Trophoblast cell (in vitro differentiated cells and primary cell): ENCODE data around the gene ZMYND15.

Source experiments
- DNase-seq, 2 donors: peaks; one replicate each; pipeline ENCODE4 v3.0.0-alpha.2; 2016
- H2AFZ ChIP-seq: 2 replicates; pipeline ENCODE4 v1.6.1; 2013; ENCODE audit warnings: low read length, moderate library complexity, mild to moderate bottlenecking; ENCODE audit not compliant: insufficient read depth, poor library complexity
- H2AK5ac ChIP-seq: 2 replicates; pipeline ENCODE4 v1.6.1; 2013; ENCODE audit warnings: mild to moderate bottlenecking, low read length
- H2BK120ac ChIP-seq: 2 replicates; pipeline ENCODE4 v1.6.1; 2013; ENCODE audit warnings: low read length, mild to moderate bottlenecking, moderate library complexity; ENCODE audit not compliant: insufficient read depth, poor library complexity
- H2BK12ac ChIP-seq: 2 replicates; pipeline ENCODE4 v1.6.1; 2013; ENCODE audit warnings: mild to moderate bottlenecking, low read length, moderate library complexity
- H2BK5ac ChIP-seq: 2 replicates; pipeline ENCODE4 v1.6.1; 2013; ENCODE audit warnings: low read length, low read depth, moderate library complexity, mild to moderate bottlenecking; ENCODE audit not compliant: poor library complexity
- H3K14ac ChIP-seq: 2 replicates; pipeline ENCODE4 v1.6.1; 2013; ENCODE audit warnings: mild to moderate bottlenecking, low read length
- H3K18ac ChIP-seq: 2 replicates; pipeline ENCODE4 v1.6.1; 2013; ENCODE audit warnings: mild to moderate bottlenecking, low read length
- H3K23ac ChIP-seq: 2 replicates; pipeline ENCODE4 v1.6.1; 2013; ENCODE audit warnings: low read length
- H3K27ac ChIP-seq: 2 replicates; pipeline ENCODE4 v1.5.1; 2013; ENCODE audit warnings: low read depth, mild to moderate bottlenecking, inconsistent platforms, low read length, moderate library complexity
- H3K27me3 ChIP-seq: 2 replicates; pipeline ENCODE4 v1.6.1; 2013; ENCODE audit warnings: inconsistent platforms, mild to moderate bottlenecking, low read length, moderate library complexity; ENCODE audit not compliant: insufficient read depth
- H3K36me3 ChIP-seq, 2 experiments: 1 replicate in 1 of 2; 2 replicates in 1 of 2; pipeline ENCODE4 v1.6.1; 2013; ENCODE audit warnings: low read length in 2 of 2, mild to moderate bottlenecking in 2 of 2, moderate library complexity in 1 of 2; ENCODE audit not compliant: insufficient read depth in 2 of 2, control insufficient read depth in 1 of 2
- H3K4ac ChIP-seq: 2 replicates; pipeline ENCODE4 v1.6.1; 2013; ENCODE audit warnings: low read depth, mild to moderate bottlenecking, low read length, moderate library complexity
- H3K4me1 ChIP-seq, 2 experiments: 1 replicate in 1 of 2; 2 replicates in 1 of 2; pipeline ENCODE4 v1.6.1; 2013; ENCODE audit warnings: low read length in 2 of 2, mild to moderate bottlenecking in 2 of 2, moderate library complexity in 1 of 2; ENCODE audit not compliant: insufficient read depth in 2 of 2, control insufficient read depth in 1 of 2
- H3K4me2 ChIP-seq: 2 replicates; pipeline ENCODE4 v1.6.1; 2013; ENCODE audit warnings: inconsistent platforms, mild to moderate bottlenecking, low read length, moderate library complexity
- H3K4me3 ChIP-seq: 2 replicates; pipeline ENCODE4 v1.5.1; 2013; ENCODE audit warnings: mild to moderate bottlenecking, low read depth, low read length, inconsistent platforms
- H3K79me1 ChIP-seq: one replicate; pipeline ENCODE4 v1.6.1; 2013; ENCODE audit warnings: low read length
- H3K79me2 ChIP-seq: 2 replicates; pipeline ENCODE4 v1.6.1; 2013; ENCODE audit warnings: low read length, mild to moderate bottlenecking; ENCODE audit not compliant: control insufficient read depth, insufficient read depth, poor library complexity
- H3K9ac ChIP-seq: 2 replicates; pipeline ENCODE4 v1.6.1; 2013; ENCODE audit warnings: mild to moderate bottlenecking, low read length
- H3K9me3 ChIP-seq: 2 replicates; pipeline ENCODE4 v1.6.1; 2013; ENCODE audit warnings: low read depth, mild to moderate bottlenecking, control low read depth, inconsistent platforms, low read length; ENCODE audit not compliant: insufficient read depth
- H4K12ac ChIP-seq: 2 replicates; pipeline ENCODE4 v1.6.1; 2013; ENCODE audit warnings: low read depth, mild to moderate bottlenecking, low read length, moderate library complexity
- H4K8ac ChIP-seq: 2 replicates; pipeline ENCODE4 v1.6.1; 2013; ENCODE audit warnings: low read depth, mild to moderate bottlenecking, low read length, moderate library complexity
- H4K91ac ChIP-seq: one replicate; pipeline ENCODE4 v1.6.1; 2013; ENCODE audit warnings: low read depth, mild to moderate bottlenecking, low read length, moderate library complexity
- WGBS: extraction: QIAGEN DNeasy Blood & Tissue Kit; methylation state at CpG from one replicate; pipeline ENCODE4 v1.1.7; 2013; ENCODE audit warnings: missing lambda C conversion rate; ENCODE audit not compliant: insufficient read length, insufficient coverage; ENCODE audit errors: extremely low coverage; 5-methylcytosine and 5-hydroxymethylcytosine counted together

Gene ZMYND15

DNA sequence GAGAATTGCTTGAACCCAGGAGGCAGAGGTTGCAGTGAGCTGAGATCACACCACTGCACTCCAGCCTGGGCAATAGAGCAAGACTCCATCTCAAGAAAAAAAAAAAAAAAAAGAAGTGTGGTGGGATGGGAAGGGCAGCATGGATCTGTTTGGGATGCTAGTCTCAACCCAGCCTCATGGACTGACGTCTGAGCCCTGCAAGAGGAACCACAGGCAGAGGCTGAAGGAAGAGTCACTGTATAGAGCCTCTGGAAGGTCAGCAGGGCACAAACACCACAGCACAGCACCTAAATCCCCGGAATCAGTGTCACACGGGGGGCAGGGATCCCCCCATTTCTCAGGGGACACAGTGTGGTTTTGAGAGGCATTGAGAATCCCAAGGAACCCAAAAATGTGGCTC is 11.0 kb downstream of the ZMYND15 start:
- Histone ChIP-seq H3K79me1 (no peaks in the 10 kb centered on the region), H3K4me1 (no peaks in the 10 kb centered on the region), H2BK120ac (no peak overlapping the region), H3K4ac (no peak overlapping the region), H4K91ac (no peak overlapping the region), H3K4me3 (no peak overlapping the region), H3K79me2 (no peaks in the 10 kb centered on the region), H3K27ac (no peak overlapping the region), H2BK12ac (no peak overlapping the region), H3K4me2 (no peak overlapping the region), H2AK5ac (no peak overlapping the region), H2BK5ac (no peak overlapping the region), H3K9ac (no peak overlapping the region), H3K27me3 (no peaks in the 10 kb centered on the region), H2AFZ (no peak overlapping the region), H3K36me3 (no peaks in the 10 kb centered on the region), H3K9me3 (peaks cover 3% of the 10 kb centered on the region), H3K23ac (no peak overlapping the region), H4K8ac (no peak overlapping the region), H3K14ac (no peak overlapping the region), H3K18ac (no peak overlapping the region), H4K12ac (no peak overlapping the region)
- DNase-seq, result no peak
- no CpG with 5 or more reads among the region's 3 CpGs for WGBS

DNA sequence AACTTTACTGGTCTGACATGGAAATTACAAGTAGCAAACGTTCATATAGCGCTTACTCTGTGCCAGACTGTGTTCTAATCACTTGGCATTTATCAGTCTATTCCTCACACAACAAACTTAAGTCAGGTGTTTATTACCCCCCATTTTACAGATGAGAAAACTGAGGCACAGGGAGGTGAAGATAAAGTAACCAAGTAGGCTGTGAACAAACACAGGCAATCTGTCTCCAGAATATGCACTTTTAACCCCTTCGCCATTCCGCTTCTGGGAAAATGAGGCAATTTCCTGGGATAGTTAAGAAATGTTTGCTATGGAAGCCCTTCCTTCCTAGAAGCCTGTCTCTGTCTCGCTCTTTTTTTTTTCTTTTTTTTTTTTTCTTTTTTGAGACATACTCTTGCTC is 12.3 kb downstream of the ZMYND15 start:
- no peak overlapping the region for H3K4me2 ChIP-seq
- no peak overlapping the region for H4K91ac ChIP-seq
- DNase-seq, result no peak
- no peak overlapping the region for H2BK12ac ChIP-seq
- no peak overlapping the region for H4K12ac ChIP-seq
- no peak overlapping the region for H2BK5ac ChIP-seq
- no peak overlapping the region for H2AK5ac ChIP-seq
- no peaks in the 10 kb centered on the region for H3K27me3 ChIP-seq
- H3K9ac ChIP-seq, result no peak overlapping the region
- no peak overlapping the region for H2AFZ ChIP-seq
- no peak overlapping the region for H4K8ac ChIP-seq
- no peaks in the 10 kb centered on the region for H3K9me3 ChIP-seq
- no peaks in the 10 kb centered on the region for H3K36me3 ChIP-seq
- H2BK120ac ChIP-seq, result no peak overlapping the region
- H3K4ac ChIP-seq, result no peak overlapping the region
- no peaks in the 10 kb centered on the region for H3K79me1 ChIP-seq
- no peaks in the 10 kb centered on the region for H3K4me1 ChIP-seq
- H3K4me3 ChIP-seq, result no peak overlapping the region
- no peaks in the 10 kb centered on the region for H3K79me2 ChIP-seq
- H3K18ac ChIP-seq, result no peak overlapping the region
- WGBS, result no CpG with 5 or more reads among the region's 5 CpGs
- no peak overlapping the region for H3K27ac ChIP-seq
- H3K14ac ChIP-seq, result no peak overlapping the region
- H3K23ac ChIP-seq, result no peak overlapping the region

DNA sequence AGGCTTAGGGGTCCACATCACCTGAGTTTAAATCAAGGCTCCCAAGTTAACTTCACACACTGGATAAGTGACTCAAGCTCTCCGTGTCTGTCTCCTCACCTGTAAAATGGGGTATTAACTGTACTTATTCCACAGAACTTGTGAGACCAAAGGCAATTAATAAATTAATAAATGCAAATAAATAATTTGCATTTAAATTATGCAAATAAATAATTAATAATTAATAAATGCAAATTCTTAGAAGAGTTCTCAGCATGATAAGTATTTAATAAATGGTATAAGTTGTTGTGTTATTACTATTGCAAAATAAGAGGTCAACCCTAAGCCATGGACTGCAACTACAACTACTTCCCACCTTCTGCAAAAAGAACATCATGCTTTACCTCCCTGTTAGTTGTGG is 13.8 kb downstream of the ZMYND15 start:
- Histone ChIP-seq H4K91ac (no peak overlapping the region), H2BK12ac (no peak overlapping the region), H3K79me1 (no peaks in the 10 kb centered on the region), H3K9me3 (no peaks in the 10 kb centered on the region), H2BK120ac (no peak overlapping the region), H3K23ac (peak overlapping the region; percentile 94), H3K4me1 (no peaks in the 10 kb centered on the region), H3K4me2 (no peak overlapping the region), H3K4ac (no peak overlapping the region), H3K27me3 (no peaks in the 10 kb centered on the region), H3K36me3 (no peaks in the 10 kb centered on the region), H3K79me2 (no peaks in the 10 kb centered on the region), H4K8ac (no peak overlapping the region), H3K27ac (no peak overlapping the region), H4K12ac (no peak overlapping the region), H3K4me3 (no peak overlapping the region), H3K14ac (no peak overlapping the region), H3K9ac (no peak overlapping the region), H2AFZ (no peak overlapping the region), H2BK5ac (no peak overlapping the region), H2AK5ac (no peak overlapping the region), H3K18ac (no peak overlapping the region)
- no CpG with 5 or more reads among the region's 1 CpG for WGBS
- DNase-seq, result no peak

DNA sequence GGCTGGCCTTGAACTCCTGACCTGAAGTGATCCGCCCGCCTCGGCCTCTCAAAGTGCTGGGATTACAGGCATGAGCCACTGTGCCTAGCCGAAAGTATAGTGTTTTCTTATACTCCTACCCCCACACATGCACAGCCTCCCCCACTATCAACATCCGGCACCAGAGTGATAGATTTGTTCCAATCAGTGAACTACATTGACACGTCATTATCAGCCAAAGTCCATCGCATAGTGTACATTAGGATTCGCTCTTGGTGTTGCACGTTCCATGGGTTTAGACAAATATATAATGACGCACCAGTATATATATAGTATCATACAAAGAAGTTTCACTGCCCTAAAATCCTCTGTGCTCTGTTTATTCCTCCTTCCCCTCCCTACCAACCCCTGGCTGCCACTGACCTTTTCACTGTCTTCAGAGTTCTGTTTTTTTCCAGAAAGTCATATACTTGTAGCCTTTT is 20.2 kb downstream of the ZMYND15 start:
- H3K4me1 ChIP-seq, result no peaks in the 10 kb centered on the region
- WGBS, result no CpG with 5 or more reads among the region's 10 CpGs
- H3K79me1 ChIP-seq, result no peaks in the 10 kb centered on the region
- no peak overlapping the region for H3K4me2 ChIP-seq
- no peak overlapping the region for H4K91ac ChIP-seq
- H3K27ac ChIP-seq, result no peak overlapping the region
- H2AFZ ChIP-seq, result no peak overlapping the region
- no peak overlapping the region for H3K4me3 ChIP-seq
- H2BK5ac ChIP-seq, result no peak overlapping the region
- H2AK5ac ChIP-seq, result no peak overlapping the region
- DNase-seq, result no peak
- no peaks in the 10 kb centered on the region for H3K79me2 ChIP-seq
- no peak overlapping the region for H2BK120ac ChIP-seq
- no peak overlapping the region for H2BK12ac ChIP-seq
- no peak overlapping the region for H3K14ac ChIP-seq
- no peaks in the 10 kb centered on the region for H3K9me3 ChIP-seq
- no peak overlapping the region for H4K12ac ChIP-seq
- no peak overlapping the region for H3K18ac ChIP-seq
- H4K8ac ChIP-seq, result no peak overlapping the region
- no peak overlapping the region for H3K9ac ChIP-seq
- H3K23ac ChIP-seq, result no peak overlapping the region
- H3K4ac ChIP-seq, result no peak overlapping the region
- no peaks in the 10 kb centered on the region for H3K27me3 ChIP-seq
- H3K36me3 ChIP-seq, result no peaks in the 10 kb centered on the region
